M059J (cell line): Measurements from ENCODE around the gene SUSD5. TPM values are rescaled to one million over a fixed set of nuclear protein-coding genes. Genes with fewer than 3 reads are reported as not detected.
"Not testable (repeated sequence)": the region's sequence is repeated elsewhere in the genome, so short reads cannot be mapped to it uniquely, and the experiment has no call there.

Experiments used
- DNase-seq: peaks from one replicate; pipeline ENCODE4 v3.0.0-alpha.2; 2012; ENCODE audit warnings: low read depth
- total RNA-seq: library from RNA; depleted of rRNA; stranded (reverse); fragments of >200 nt; shearing (Covaris generic); gene quantifications from 2 replicates; pipeline ENCODE4 v1.2.3, GENCODE V29; 2014; rRNA removed

The SUSD5 gene
- total RNA-seq, 1 experiment from 2014 or later = 0.44 TPM

DNA sequence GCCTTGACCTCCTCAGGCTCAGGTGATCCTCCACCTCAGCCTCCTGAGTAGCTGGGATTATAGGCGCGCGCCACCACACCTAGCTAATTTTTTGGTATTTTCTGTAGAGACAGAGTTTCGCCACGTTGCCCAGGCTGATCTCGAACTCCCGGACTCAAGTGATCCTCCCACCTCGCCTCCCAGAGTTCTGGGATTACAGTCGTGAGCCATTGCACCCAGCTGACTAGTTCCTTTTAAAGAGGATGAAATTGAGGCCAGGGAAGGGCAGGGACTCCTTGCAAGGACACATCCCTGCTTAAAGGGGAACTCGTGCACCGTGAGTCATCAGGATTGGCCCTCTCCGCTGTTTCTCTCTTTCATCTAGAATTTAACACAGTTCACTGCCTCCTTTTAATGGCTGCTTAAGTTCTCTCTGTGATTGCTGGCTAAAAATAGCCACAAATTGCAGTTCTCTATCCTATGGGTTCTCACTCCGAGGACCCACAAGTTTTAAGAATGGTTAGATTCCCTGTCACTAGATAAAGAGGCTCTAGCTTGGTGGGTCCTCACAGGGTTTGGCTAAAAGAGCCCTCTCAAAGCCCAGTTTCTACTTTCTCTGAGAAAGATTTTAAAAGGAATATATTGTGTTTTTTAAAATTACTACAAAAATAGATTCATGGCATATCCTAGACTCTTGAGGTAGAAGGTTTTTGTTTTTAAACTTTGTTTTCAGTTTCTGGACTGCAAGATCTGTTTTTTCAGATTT is 103.4 kb downstream of the SUSD5 start:
- peak; percentile 91 for DNase-seq

GRCh38 chr3:33114622-33115023 is 104.0 kb downstream of the SUSD5 start:
- no peak for DNase-seq

DNA sequence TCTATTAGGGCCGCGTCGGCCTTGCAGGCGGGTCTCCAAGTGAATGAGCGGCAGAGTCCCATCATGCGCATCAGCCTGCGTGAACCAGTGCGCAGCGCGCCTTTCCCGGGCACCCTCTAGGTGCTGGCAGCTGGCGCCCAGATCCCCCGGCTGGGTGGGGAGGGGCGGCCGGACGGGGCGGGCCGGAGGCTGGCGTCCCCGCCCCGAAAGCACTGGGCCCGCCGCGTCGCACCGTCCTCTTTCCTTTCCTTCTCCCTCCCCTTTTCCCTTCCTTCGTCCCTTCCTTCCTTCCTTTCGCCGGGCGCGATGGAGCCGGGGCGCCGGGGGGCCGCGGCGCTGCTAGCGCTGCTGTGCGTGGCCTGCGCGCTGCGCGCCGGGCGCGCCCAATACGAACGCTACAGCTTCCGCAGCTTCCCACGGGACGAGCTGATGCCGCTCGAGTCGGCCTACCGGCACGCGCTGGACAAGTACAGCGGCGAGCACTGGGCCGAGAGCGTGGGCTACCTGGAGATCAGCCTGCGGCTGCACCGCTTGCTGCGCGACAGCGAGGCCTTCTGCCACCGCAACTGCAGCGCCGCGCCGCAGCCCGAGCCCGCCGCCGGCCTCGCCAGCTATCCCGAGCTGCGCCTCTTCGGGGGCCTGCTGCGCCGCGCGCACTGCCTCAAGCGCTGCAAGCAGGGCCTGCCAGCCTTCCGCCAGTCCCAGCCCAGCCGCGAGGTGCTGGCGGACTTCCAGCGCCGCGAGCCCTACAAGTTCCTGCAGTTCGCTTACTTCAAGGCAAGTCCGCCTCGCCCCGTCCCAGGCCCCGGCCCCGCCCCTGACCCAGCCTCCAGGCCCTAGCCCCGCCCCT is 104.6 kb downstream of the SUSD5 start, which contains the start of gene CRTAP:
Gene CRTAP (plus strand): TSS at position 243 of the 850 bp plus-strand sequence. CDS start 64 bp downstream, at position 307.
- DNase-seq = peak; percentile 91

- no peak for DNase-seq
These were observed 107.0 kb downstream of the SUSD5 start for GRCh38 chr3:33111581-33111980.

DNA sequence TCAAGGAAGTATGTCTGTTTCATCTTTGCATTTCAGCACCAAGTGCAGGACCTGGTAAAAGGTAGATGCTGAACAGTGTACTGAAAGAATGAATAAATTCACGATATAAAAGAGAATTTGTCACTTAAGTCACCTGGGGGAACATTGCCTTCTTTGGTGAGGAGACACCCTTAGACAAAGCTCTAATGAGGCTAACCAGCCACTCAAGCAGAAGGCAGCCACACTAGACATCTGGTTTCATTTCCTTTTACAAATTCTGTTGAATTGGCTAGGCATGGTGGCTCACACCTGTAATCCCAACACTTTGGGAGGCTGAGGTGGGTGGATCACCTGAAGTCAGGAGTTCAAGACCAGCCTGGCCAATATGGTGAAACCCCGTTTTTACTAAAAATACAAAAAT is 111.8 kb downstream of the SUSD5 start:
- not testable (repeated sequence) for DNase-seq

GRCh38 chr3:33105341-33105948 is 113.2 kb downstream of the SUSD5 start:
- DNase-seq = no peak

DNA sequence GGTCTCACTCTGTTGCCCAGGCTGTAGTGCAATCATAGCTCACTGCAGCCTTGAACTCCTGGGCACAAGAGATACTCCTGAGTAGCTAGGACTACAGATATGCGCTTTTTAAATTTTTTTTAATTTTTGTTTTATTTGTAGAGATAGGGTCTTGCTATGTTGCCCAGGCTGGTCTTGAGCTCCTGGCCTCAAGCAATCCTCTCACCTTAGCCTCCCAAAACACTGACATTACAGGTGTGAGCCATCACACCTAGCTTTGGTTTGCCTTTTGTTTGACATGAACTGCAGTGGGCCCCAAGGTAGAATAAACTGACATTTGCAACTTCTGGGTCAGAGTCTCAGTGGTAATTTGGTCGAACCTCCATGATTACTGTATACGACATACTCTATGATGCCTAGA is 113.8 kb downstream of the SUSD5 start:
- no peak for DNase-seq

DNA sequence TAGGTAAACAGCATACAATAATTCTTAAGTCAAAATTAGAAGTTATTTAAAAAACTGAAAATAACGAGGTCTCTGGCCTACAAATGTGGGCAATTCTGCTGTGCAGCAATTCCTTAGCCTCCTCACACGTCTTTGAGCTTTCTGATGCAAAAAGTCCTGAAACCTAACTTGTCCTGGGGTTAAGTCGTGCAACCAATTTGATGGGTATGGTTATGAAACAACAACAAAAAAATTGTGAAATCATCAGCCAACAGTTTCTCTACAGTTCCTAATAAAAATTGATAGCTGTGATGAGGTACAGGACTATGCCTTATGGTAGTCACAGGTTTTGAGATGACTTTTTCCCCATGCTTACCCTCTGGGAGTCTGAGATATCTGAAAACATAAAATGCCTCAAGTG is 115.1 kb downstream of the SUSD5 start:
- DNase-seq = no peak

DNA sequence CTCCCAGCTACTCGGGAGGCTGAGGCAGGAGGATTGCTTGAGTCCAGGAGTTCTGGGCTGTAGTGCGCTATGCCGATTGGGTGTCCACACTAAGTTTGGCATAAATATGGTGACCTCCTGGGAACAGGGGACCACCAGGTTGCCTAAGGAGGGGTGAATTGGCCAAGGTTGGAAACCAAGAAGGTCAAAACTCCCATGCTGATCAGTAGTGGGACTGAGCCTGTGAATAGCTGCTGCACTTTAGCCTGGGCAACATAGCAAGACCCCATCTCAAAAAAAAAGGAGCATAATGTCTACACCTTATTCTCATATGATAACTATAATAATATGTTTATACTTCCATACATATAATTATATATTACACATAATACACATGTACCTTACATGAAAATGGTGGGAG is 115.6 kb downstream of the SUSD5 start:
- DNase-seq = no peak

DNA sequence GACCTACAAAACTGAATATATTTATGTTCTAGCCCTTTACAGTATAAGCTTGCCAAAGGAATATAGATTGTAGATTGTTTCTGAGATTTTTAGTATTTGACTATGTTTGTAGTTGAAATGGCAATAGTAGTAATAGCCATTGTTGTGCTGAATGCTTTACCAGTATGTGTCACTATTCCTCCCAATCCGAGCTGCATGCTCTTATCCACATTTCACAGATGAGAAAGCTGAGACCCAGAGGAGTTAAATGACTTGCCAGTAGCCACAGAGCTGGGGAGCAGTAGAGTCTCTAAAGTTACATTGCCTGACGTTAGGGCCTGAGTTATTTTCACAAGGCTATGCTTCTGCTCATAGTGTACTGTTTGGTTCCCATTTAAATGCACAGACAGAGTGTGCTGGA is 118.4 kb downstream of the SUSD5 start:
- DNase-seq = no peak

Other genes with a start within 250 kb of the SUSD5 start
- gene GLB1, start 121.7 kb downstream of the SUSD5 start, total RNA-seq = 61.6 and 98.2 TPM in 2 replicates
- gene TMPPE, start 121.7 kb downstream of the SUSD5 start, total RNA-seq = 1.3 and 3.4 TPM in 2 replicates
- gene CRTAP, start 104.8 kb downstream of the SUSD5 start, total RNA-seq = 280 and 301 TPM in 2 replicates
- 2.9 and 3.8 TPM in 2 replicates for gene FBXL2, start 58.6 kb upstream of the SUSD5 start, total RNA-seq
- 23.9 and 25.9 TPM in 2 replicates for gene UBP1, start 221.6 kb upstream of the SUSD5 start, total RNA-seq